Mammary epithelial cell (primary cell): ENCODE measurements around the gene GADL1.

ENCODE experiments used
- EZH2 ChIP-seq: IDR thresholded peaks from 2 replicates; pipeline ENCODE4 v1.6.1; 2012; ENCODE audit warnings: low read length, inconsistent platforms, borderline replicate concordance
- TF ChIP-seq, protein P1 (sequence below), 2 donors: IDR thresholded peaks in 1 of 2; conservative IDR thresholded peaks in 1 of 2; 2 replicates each; pipeline ENCODE4 v1.5.1; 2011 to 2012; ENCODE audit warnings: inconsistent platforms in 2 of 2, low read length in 2 of 2, mild to moderate bottlenecking in 2 of 2, control low read depth in 1 of 2, low read depth in 1 of 2; ENCODE audit not compliant: insufficient read depth in 1 of 2; ENCODE audit errors: extremely low read depth in 1 of 2

DNA sequence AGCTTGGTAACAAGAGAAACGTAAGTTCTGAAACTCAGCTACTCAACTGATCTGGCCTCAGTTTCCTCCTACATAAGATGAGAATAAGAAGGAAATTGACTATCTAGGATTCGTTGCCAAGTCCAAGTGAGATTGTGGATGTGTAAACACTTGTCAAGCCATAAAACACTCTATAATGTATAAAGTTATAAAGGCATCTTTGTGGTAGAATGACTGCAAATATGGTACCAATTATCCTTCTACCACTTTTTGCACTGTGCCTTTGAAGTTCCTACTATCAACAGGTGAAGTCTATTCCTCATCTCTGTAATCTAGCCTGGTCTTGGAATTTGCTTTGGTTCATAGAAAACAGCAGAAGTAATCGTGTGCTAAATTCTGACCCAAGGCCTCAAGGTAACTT, 138.2 kb downstream of the GADL1 start:
- TF ChIP-seq, protein P1, sequence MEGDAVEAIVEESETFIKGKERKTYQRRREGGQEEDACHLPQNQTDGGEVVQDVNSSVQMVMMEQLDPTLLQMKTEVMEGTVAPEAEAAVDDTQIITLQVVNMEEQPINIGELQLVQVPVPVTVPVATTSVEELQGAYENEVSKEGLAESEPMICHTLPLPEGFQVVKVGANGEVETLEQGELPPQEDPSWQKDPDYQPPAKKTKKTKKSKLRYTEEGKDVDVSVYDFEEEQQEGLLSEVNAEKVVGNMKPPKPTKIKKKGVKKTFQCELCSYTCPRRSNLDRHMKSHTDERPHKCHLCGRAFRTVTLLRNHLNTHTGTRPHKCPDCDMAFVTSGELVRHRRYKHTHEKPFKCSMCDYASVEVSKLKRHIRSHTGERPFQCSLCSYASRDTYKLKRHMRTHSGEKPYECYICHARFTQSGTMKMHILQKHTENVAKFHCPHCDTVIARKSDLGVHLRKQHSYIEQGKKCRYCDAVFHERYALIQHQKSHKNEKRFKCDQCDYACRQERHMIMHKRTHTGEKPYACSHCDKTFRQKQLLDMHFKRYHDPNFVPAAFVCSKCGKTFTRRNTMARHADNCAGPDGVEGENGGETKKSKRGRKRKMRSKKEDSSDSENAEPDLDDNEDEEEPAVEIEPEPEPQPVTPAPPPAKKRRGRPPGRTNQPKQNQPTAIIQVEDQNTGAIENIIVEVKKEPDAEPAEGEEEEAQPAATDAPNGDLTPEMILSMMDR (conservative IDR thresholded peaks at IDR 0.05 in 1 of 2, IDR thresholded peaks at IDR 0.05 in 1 of 2; ENCODE audit: extremely low read depth in 1 of 2, insufficient read depth in 1 of 2, low read depth in 1 of 2, low read length in 2 of 2), result no peak
- no peak for TF ChIP-seq EZH2
